H1 (cell line): ENCODE data around the gene STXBP6. TPM values are rescaled to one million over a fixed set of nuclear protein-coding genes. Genes with fewer than 3 reads are reported as not detected.

Source experiments
- CTCF ChIA-PET: fragments of 300-600 bp; sonication (Branson Sonifier 250); formaldehyde crosslinking; loops from one replicate; lab custom pipeline; 2021; ENCODE audit not compliant: partially characterized antibody; lab: Charles Lee
- POLR2A ChIA-PET: fragments of 300-600 bp; sonication (Branson Sonifier 250); formaldehyde crosslinking; loops from one replicate; lab custom pipeline; 2021; ENCODE audit warnings: inconsistent platforms; ENCODE audit not compliant: partially characterized antibody; lab: Charles Lee
- DNase-seq, 2 experiments: peaks; one replicate each; pipeline versions ENCODE4 v3.0.0 to v3.0.0-alpha.2; 2010 to 2022; ENCODE audit warnings: low spot score in 2 of 2, low read depth in 1 of 2, mixed read lengths in 1 of 2
- FAIRE-seq: peaks from 2 replicates; lab custom pipeline; 2011; peaks lifted over from hg19 to GRCh38; lab: Jason Lieb, UNC
- H2AFZ ChIP-seq: 2 replicates; pipeline ENCODE4 v1.8.1; 2012; ENCODE audit warnings: low read length, inconsistent platforms
- H2AK5ac ChIP-seq: 2 replicates; pipeline ENCODE4 v1.6.1; 2013; ENCODE audit warnings: low read depth, low read length
- H2BK120ac ChIP-seq: replicated peaks from 2 replicates; pipeline ENCODE3; 2013; ENCODE audit warnings: low read depth, low read length, inconsistent platforms
- H2BK12ac ChIP-seq: 2 replicates; pipeline ENCODE4 v1.6.1; 2013; ENCODE audit warnings: low read depth, low read length
- H2BK15ac ChIP-seq: 2 replicates; pipeline ENCODE4 v1.6.1; 2013; ENCODE audit warnings: low read length
- H2BK20ac ChIP-seq: 2 replicates; pipeline ENCODE4 v1.6.1; 2013; ENCODE audit warnings: low read length
- H2BK5ac ChIP-seq: 2 replicates; pipeline ENCODE4 v1.6.1; 2013; ENCODE audit warnings: low read depth, low read length
- H3K14ac ChIP-seq: 2 replicates; pipeline ENCODE4 v1.6.1; 2013; ENCODE audit warnings: inconsistent platforms; ENCODE audit not compliant: insufficient read length
- H3K18ac ChIP-seq: 2 replicates; pipeline ENCODE4 v1.6.1; 2013; ENCODE audit warnings: low read length; ENCODE audit errors: extremely low read depth
- H3K23ac ChIP-seq: 2 replicates; pipeline ENCODE4 v1.6.1; 2013; ENCODE audit warnings: inconsistent platforms; ENCODE audit not compliant: insufficient read length
- H3K23me2 ChIP-seq: 2 replicates; pipeline ENCODE4 v1.6.1; 2013; ENCODE audit warnings: low read depth, low read length
- H3K27ac ChIP-seq: 2 replicates; pipeline ENCODE4 v1.6.1; 2011; ENCODE audit warnings: low read depth, low read length, inconsistent platforms
- H3K27me3 ChIP-seq, 4 experiments: replicated peaks in 1 of 4; 1 replicate in 1 of 4; 2 replicates in 3 of 4; pipeline versions ENCODE4 v1.6.1 to v1.8.1; 2011 to 2013; ENCODE audit warnings: low read length in 3 of 4, mild to moderate bottlenecking in 3 of 4, inconsistent platforms in 2 of 4, mixed read lengths in 2 of 4, moderate library complexity in 1 of 4; ENCODE audit not compliant: control insufficient read depth in 3 of 4, insufficient read depth in 3 of 4; ENCODE audit errors: extremely low read depth in 1 of 4
- H3K36me3 ChIP-seq, 4 experiments: 2 replicates each; pipeline versions ENCODE4 v1.6.1 to v1.8.1; 2011 to 2013; ENCODE audit warnings: mild to moderate bottlenecking in 4 of 4, low read length in 3 of 4, moderate library complexity in 2 of 4, control low read depth in 1 of 4, inconsistent platforms in 1 of 4; ENCODE audit not compliant: insufficient read depth in 4 of 4, control insufficient read depth in 2 of 4
- H3K4ac ChIP-seq: replicated peaks from 2 replicates; pipeline ENCODE3; 2013; ENCODE audit warnings: low read length, low read depth, mixed read lengths, inconsistent platforms; ENCODE audit not compliant: insufficient read length
- H3K4me1 ChIP-seq, 4 experiments: replicated peaks in 1 of 4; 1 replicate in 1 of 4; 2 replicates in 3 of 4; pipeline versions ENCODE4 v1.6.1 to v1.8.1; 2011 to 2013; ENCODE audit warnings: low read length in 3 of 4, inconsistent platforms in 2 of 4, mixed read lengths in 1 of 4; ENCODE audit not compliant: insufficient read depth in 4 of 4, control insufficient read depth in 3 of 4
- H3K4me2 ChIP-seq, 2 experiments: 2 replicates each; pipeline versions ENCODE4 v1.6.1 to v1.8.1; 2011 to 2013; ENCODE audit warnings: low read depth in 2 of 2, low read length in 2 of 2, control low read depth in 1 of 2, inconsistent platforms in 1 of 2, mild to moderate bottlenecking in 1 of 2; ENCODE audit not compliant: insufficient read depth in 1 of 2
- H3K4me3 ChIP-seq, 4 experiments: fragments of 200-600, 300-600 bp in 1 of 4; sonication (generic), shearing (Covaris generic), sonication (Bioruptor Twin) in 1 of 4; 2 replicates each; pipeline versions ENCODE4 v1.5.1 to v1.8.1; 2011 to 2016; ENCODE audit warnings: low read length in 4 of 4, low read depth in 3 of 4, control low read depth in 2 of 4, inconsistent platforms in 2 of 4, mild to moderate bottlenecking in 2 of 4, mixed read lengths in 1 of 4, moderate library complexity in 1 of 4; ENCODE audit not compliant: insufficient read depth in 2 of 4; ENCODE audit errors: extremely low read depth in 1 of 4
- H3K56ac ChIP-seq: replicated peaks from 2 replicates; pipeline ENCODE3; 2013; ENCODE audit warnings: low read depth, mild to moderate bottlenecking, mixed read lengths, low read length, inconsistent platforms; ENCODE audit not compliant: insufficient read length
- H3K79me1 ChIP-seq: 2 replicates; pipeline ENCODE4 v1.6.1; 2013; ENCODE audit warnings: low read depth, low read length, control low read depth
- H3K79me2 ChIP-seq, 2 experiments: 2 replicates each; pipeline versions ENCODE4 v1.6.1 to v1.8.1; 2012 to 2013; ENCODE audit warnings: low read length in 2 of 2, mild to moderate bottlenecking in 2 of 2, inconsistent platforms in 1 of 2; ENCODE audit not compliant: insufficient read depth in 2 of 2, control insufficient read depth in 1 of 2
- H3K9ac ChIP-seq, 4 experiments: replicated peaks in 1 of 4; 1 replicate in 1 of 4; 2 replicates in 3 of 4; pipeline versions ENCODE4 v1.6.1 to v1.8.1; 2011 to 2013; ENCODE audit warnings: low read depth in 3 of 4, low read length in 3 of 4, control low read depth in 2 of 4, mild to moderate bottlenecking in 2 of 4, moderate library complexity in 2 of 4, inconsistent platforms in 1 of 4; ENCODE audit errors: extremely low read depth in 1 of 4
- H3K9me3 ChIP-seq, 2 experiments: 2 replicates each; pipeline versions ENCODE4 v1.6.1 to v1.8.1; 2012 to 2013; ENCODE audit warnings: mild to moderate bottlenecking in 2 of 2, moderate library complexity in 2 of 2, control low read depth in 1 of 2, inconsistent platforms in 1 of 2, low read depth in 1 of 2, low read length in 1 of 2, mixed read lengths in 1 of 2; ENCODE audit not compliant: insufficient read depth in 2 of 2
- H4K20me1 ChIP-seq, 2 experiments: replicated peaks in 1 of 2; 2 replicates each; pipeline versions ENCODE3 to v1.8.1; 2011 to 2013; ENCODE audit warnings: inconsistent platforms in 2 of 2, low read length in 2 of 2, mild to moderate bottlenecking in 1 of 2; ENCODE audit not compliant: insufficient read depth in 2 of 2, control insufficient read depth in 1 of 2
- H4K5ac ChIP-seq: 2 replicates; pipeline ENCODE4 v1.6.1; 2013; ENCODE audit warnings: low read length, low read depth, mixed read lengths, inconsistent platforms; ENCODE audit not compliant: insufficient read length
- H4K8ac ChIP-seq: 2 replicates; pipeline ENCODE4 v1.8.0; 2013; ENCODE audit warnings: mild to moderate bottlenecking, moderate library complexity, low read length, inconsistent platforms; ENCODE audit not compliant: insufficient read depth; ENCODE audit errors: extremely low read depth
- H4K91ac ChIP-seq: replicated peaks from 2 replicates; pipeline ENCODE3; 2013; ENCODE audit warnings: low read length, mixed read lengths, inconsistent platforms; ENCODE audit not compliant: insufficient read length
- BACH1 ChIP-seq: IDR thresholded peaks from 2 replicates; pipeline ENCODE4 v1.6.1; 2012; ENCODE audit warnings: low read length, improper control_type of control experiment
- BCL11A ChIP-seq, 2 experiments: IDR thresholded peaks; one replicate each; pipeline ENCODE4 v1.6.1; 2011; ENCODE audit warnings: low read depth in 2 of 2, low read length in 2 of 2, mild to moderate bottlenecking in 2 of 2
- CBX8 ChIP-seq: fragments of 300-800, 300-1000 bp; sonication (generic); IDR thresholded peaks from 2 replicates; pipeline ENCODE4 v1.7.1; 2016; ENCODE audit warnings: low read depth, low read length, borderline replicate concordance
- CREB1 ChIP-seq: IDR thresholded peaks from 2 replicates; pipeline ENCODE4 v1.6.1; 2012; ENCODE audit warnings: inconsistent platforms
- EGR1 ChIP-seq: IDR thresholded peaks from 2 replicates; pipeline ENCODE4 v1.6.1; 2011; ENCODE audit warnings: low read depth, low read length, borderline replicate concordance
- GTF2F1 ChIP-seq: IDR thresholded peaks from 2 replicates; pipeline ENCODE4 v1.6.1; 2012; ENCODE audit warnings: low read depth, low read length, improper control_type of control experiment, borderline replicate concordance
- HDAC6 ChIP-seq: IDR thresholded peaks from one replicate; pipeline ENCODE4 v1.7.1; 2012; ENCODE audit warnings: low read depth, mild to moderate bottlenecking, inconsistent platforms, low read length, moderate library complexity
- POLR2A ChIP-seq, 2 experiments: IDR thresholded peaks; 1 replicate in 1 of 2; 2 replicates in 1 of 2; pipeline ENCODE4 v1.6.1; 2011; ENCODE audit warnings: low read depth in 2 of 2, low read length in 2 of 2, mild to moderate bottlenecking in 2 of 2; ENCODE audit errors: control extremely low read depth in 1 of 2
- RBBP5 ChIP-seq: IDR thresholded peaks from 2 replicates; pipeline ENCODE4 v1.7.1; 2012; ENCODE audit warnings: low read depth, mild to moderate bottlenecking, inconsistent platforms, low read length, moderate library complexity, borderline replicate concordance
- RFX5 ChIP-seq: IDR thresholded peaks from 2 replicates; pipeline ENCODE4 v1.6.1; 2011; ENCODE audit warnings: low read depth, low read length, improper control_type of control experiment, borderline replicate concordance
- RXRA ChIP-seq: IDR thresholded peaks from 2 replicates; pipeline ENCODE4 v1.6.1; 2011; ENCODE audit warnings: low read depth, mild to moderate bottlenecking, low read length, moderate library complexity; ENCODE audit not compliant: insufficient read depth
- SAP30 ChIP-seq: fragments of 300-600 bp; sonication (generic); IDR thresholded peaks from 2 replicates; pipeline ENCODE4 v1.7.1; 2012; ENCODE audit warnings: low read length, moderate library complexity, mild to moderate bottlenecking, inconsistent platforms; ENCODE audit not compliant: insufficient read depth, insufficient replicate concordance
- SIN3A ChIP-seq, 2 experiments: IDR thresholded peaks in 1 of 2; conservative IDR thresholded peaks in 1 of 2; 2 replicates each; pipeline ENCODE4 v1.6.1; 2011 to 2012; ENCODE audit warnings: low read length in 2 of 2, improper control_type of control experiment in 1 of 2, low read depth in 1 of 2, mild to moderate bottlenecking in 1 of 2
- SIX5 ChIP-seq: IDR thresholded peaks from 2 replicates; pipeline ENCODE4 v1.6.1; 2011; ENCODE audit warnings: mild to moderate bottlenecking, low read depth, low read length
- TAF1 ChIP-seq: IDR thresholded peaks from 2 replicates; pipeline ENCODE4 v1.6.1; 2011; ENCODE audit warnings: mild to moderate bottlenecking, low read depth, low read length
- TEAD4 ChIP-seq: IDR thresholded peaks from 2 replicates; pipeline ENCODE4 v1.6.1; 2012; ENCODE audit warnings: low read depth, low read length, inconsistent platforms, mixed read lengths
- WGBS, 2 experiments: shearing (Covaris generic) in 1 of 2; methylation state at CpG; one replicate each; pipeline versions ENCODE4 v1.1.6 to v1.1.7; 2013 to 2015; ENCODE audit warnings: low lambda C conversion rate in 2 of 2, mixed read lengths in 2 of 2, inconsistent platforms in 1 of 2, low coverage in 1 of 2, missing lambda C conversion rate in 1 of 2; ENCODE audit not compliant: insufficient replicate concordance in 2 of 2, insufficient coverage in 1 of 2, insufficient read length in 1 of 2; ENCODE audit errors: extremely low coverage in 1 of 2, missing lambda C conversion rate in 1 of 2; 5-methylcytosine and 5-hydroxymethylcytosine counted together
- polyA plus RNA-seq, 7 experiments: library from polyadenylated mRNA; depleted of rRNA in 3 of 7; stranded (reverse) in 5 of 7; unstranded in 2 of 7; fragments of >200 nt in 5 of 7; fragments of 200-250 nt in 2 of 7; gene quantifications; 1 replicate in 5 of 7; 2 replicates in 1 of 7; 4 replicates in 1 of 7; pipeline versions ENCODE4 v1.2.1 to v1.2.3, GENCODE V29; 2011 to 2013; ENCODE audit warnings: missing spikeins in 2 of 7, mixed read lengths in 2 of 7
- total RNA-seq: library from RNA; stranded (reverse); fragmentation: NEBNext Ultra II Directional; extraction: Animal tissue kit (Norgen Biotek cat#: 25700); gene quantifications from 2 replicates; pipeline ENCODE4 v1.2.1, GENCODE V29; 2021

Gene STXBP6
- total and polyA plus RNA-seq, 2 of the 8 experiments (the other 6 are each of a cell fraction or from before 2014, with no cell fraction given) = 9.4 to 18.1 TPM

- Histone ChIP-seq H3K4me2 (no peak overlapping the region), H2AK5ac (no peak overlapping the region), H2BK15ac (no peak overlapping the region), H3K36me3 (no peaks in the 10 kb centered on the region), H2BK5ac (no peak overlapping the region), H2AFZ (no peak overlapping the region), H3K23me2 (peaks cover 3% of the 10 kb centered on the region), H3K27me3 (peaks cover 2 to 17% (median 12%) of the 10 kb centered on the region in 4 experiments), H3K14ac (no peak overlapping the region), H3K23ac (no peak overlapping the region), H3K9me3 (no peaks in the 10 kb centered on the region), H2BK20ac (no peak overlapping the region), H3K79me2 (no peaks in the 10 kb centered on the region), H4K20me1 (no peaks in the 10 kb centered on the region), H3K4me3 (no peak overlapping the region), H3K9ac (no peak overlapping the region), H2BK12ac (no peak overlapping the region), H3K79me1 (no peaks in the 10 kb centered on the region), H2BK120ac (no peak overlapping the region), H4K5ac (no peak overlapping the region), H3K56ac (no peak overlapping the region), H3K27ac (no peak overlapping the region), H3K18ac (no peak overlapping the region), H3K4ac (no peak overlapping the region), H4K8ac (no peak overlapping the region), H3K4me1 (peaks cover 3 to 13% (median 9%) of the 10 kb centered on the region in 4 experiments; a peak in 5 of 7 replicates), H4K91ac (no peak overlapping the region)
- ChIA-PET CTCF (interaction anchor here (2.4 kb wide), 1 partner anchor 249 kb away, joined by 8 read pairs; no protein-coding TSS in a partner anchor), POLR2A (interaction anchor here (0.6 kb wide), 1 partner anchor 1626 kb away, joined by 4 read pairs; no protein-coding TSS in a partner anchor)
- 93% methylated on average over 5 of the region's 5 CpGs; no CpG with 5 or more reads in 1 of the 2 experiments for WGBS, 2 experiments
- DNase-seq = no peak
- FAIRE-seq = no peak
- no peak for TF ChIP-seq BACH1
- no peak for TF ChIP-seq BCL11A (IDR thresholded peaks at IDR 0.05; ENCODE audit: low read depth in 2 of 2, low read length in 2 of 2)
- TF ChIP-seq GTF2F1 = no peak
- TF ChIP-seq POLR2A (IDR thresholded peaks at IDR 0.05; ENCODE audit: control extremely low read depth in 1 of 2, low read depth in 2 of 2, low read length in 2 of 2) = no peak
- no peak for TF ChIP-seq CBX8
- no peak for TF ChIP-seq SIX5
- no peak for TF ChIP-seq CREB1
- no peak for TF ChIP-seq TAF1
- no peak for TF ChIP-seq HDAC6
- TF ChIP-seq RFX5 = no peak
- no peak for TF ChIP-seq SAP30
- no peak for TF ChIP-seq TEAD4
- no peak for TF ChIP-seq RXRA
- TF ChIP-seq SIN3A (conservative IDR thresholded peaks at IDR 0.05 in 1 of 2, IDR thresholded peaks at IDR 0.05 in 1 of 2; ENCODE audit: low read depth in 1 of 2, low read length in 2 of 2) = no peak
- no peak for TF ChIP-seq RBBP5
- TF ChIP-seq EGR1 = no peak
Observed at GRCh38 chr14:25055005-25055404, 5.1 kb upstream of the STXBP6 start.
